ENCODE results near the gene SLC30A1.

The SLC30A1 gene

GRCh38 chr1:211526101-211526500 is 52.9 kb downstream of the SLC30A1 start:
- H2AFZ ChIP-seq (ENCODE audit: low read depth, low read length, severe bottlenecking): no peak overlapping the region
- no peak overlapping the region for H3K4me2 ChIP-seq (ENCODE audit: low read depth, low read length, poor library complexity, severe bottlenecking)
- H3K4me3 ChIP-seq (ENCODE audit: insufficient read depth, low read length, poor library complexity, severe bottlenecking): no peak overlapping the region
- H4K20me1 ChIP-seq (ENCODE audit: low read depth, low read length): no peaks in the 10 kb centered on the region
- no peak overlapping the region for H3K27ac ChIP-seq (ENCODE audit: low read depth, low read length)
- H3K36me3 ChIP-seq (ENCODE audit: low read length): no peaks in the 10 kb centered on the region
- H3K79me2 ChIP-seq (ENCODE audit: insufficient read depth, low read length): no peaks in the 10 kb centered on the region
- H3K9me2 ChIP-seq (replicated peaks; ENCODE audit: insufficient read depth, low read length): no peaks in the 10 kb centered on the region
- no peak for TF ChIP-seq CTCF (IDR thresholded peaks at IDR 0.05; ENCODE audit: insufficient read depth, low read length, poor library complexity, severe bottlenecking)
- no peak for TF ChIP-seq EZH2phosphoT487 (conservative IDR thresholded peaks at IDR 0.05; ENCODE audit: low read length)
- no peaks in the 10 kb centered on the region for H3F3A ChIP-seq (ENCODE audit: insufficient read depth)
- no peaks in the 10 kb centered on the region for H3K27me3 ChIP-seq (ENCODE audit: low read length)
- H3K9ac ChIP-seq (ENCODE audit: low read length): no peak overlapping the region
- no peaks in the 10 kb centered on the region for H3K9me3 ChIP-seq (ENCODE audit: insufficient read depth, low read length)

DNA sequence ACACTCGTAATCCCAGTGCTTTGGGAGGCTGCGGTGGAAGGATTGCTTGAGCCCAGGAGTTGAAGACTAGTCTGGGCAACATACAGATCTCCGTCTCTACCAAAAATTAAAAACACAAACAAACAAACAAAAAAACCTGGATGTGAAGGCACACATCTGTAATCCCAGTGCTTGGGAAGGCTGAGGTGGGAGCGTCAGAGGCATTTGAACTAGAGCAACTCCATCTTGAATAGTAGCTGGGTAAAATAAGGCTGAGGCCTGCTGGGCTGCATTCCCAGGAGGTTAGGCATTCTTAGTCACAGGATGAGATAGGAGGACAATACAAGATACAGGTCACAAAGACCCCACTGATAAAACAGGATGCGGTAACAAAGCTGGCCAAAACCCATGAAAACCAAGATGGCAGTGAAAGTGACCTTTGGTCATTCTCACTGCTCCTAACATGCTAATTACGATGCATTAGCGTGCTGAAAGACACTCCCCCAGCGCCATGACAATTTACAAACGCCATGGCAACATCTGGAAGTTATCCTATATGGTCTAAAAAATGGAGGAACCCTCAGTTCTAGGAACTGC is 53.8 kb downstream of the SLC30A1 start:
- Histone ChIP-seq H3K9me2 (replicated peaks; ENCODE audit: insufficient read depth, low read length) (no peaks in the 10 kb centered on the region), H3K9ac (ENCODE audit: low read length) (no peak overlapping the region), H3K4me3 (ENCODE audit: insufficient read depth, low read length, poor library complexity, severe bottlenecking) (no peak overlapping the region), H3K36me3 (ENCODE audit: low read length) (no peaks in the 10 kb centered on the region), H3K27me3 (ENCODE audit: low read length) (no peaks in the 10 kb centered on the region), H4K20me1 (ENCODE audit: low read depth, low read length) (no peaks in the 10 kb centered on the region), H2AFZ (ENCODE audit: low read depth, low read length, severe bottlenecking) (no peak overlapping the region), H3K79me2 (ENCODE audit: insufficient read depth, low read length) (no peaks in the 10 kb centered on the region), H3K4me2 (ENCODE audit: low read depth, low read length, poor library complexity, severe bottlenecking) (no peak overlapping the region), H3K27ac (ENCODE audit: low read depth, low read length) (no peak overlapping the region), H3F3A (ENCODE audit: insufficient read depth) (no peaks in the 10 kb centered on the region), H3K9me3 (ENCODE audit: insufficient read depth, low read length) (no peaks in the 10 kb centered on the region)
- TF ChIP-seq EZH2phosphoT487 (conservative IDR thresholded peaks at IDR 0.05; ENCODE audit: low read length) (no peak), CTCF (IDR thresholded peaks at IDR 0.05; ENCODE audit: insufficient read depth, low read length, poor library complexity, severe bottlenecking) (no peak)

DNA sequence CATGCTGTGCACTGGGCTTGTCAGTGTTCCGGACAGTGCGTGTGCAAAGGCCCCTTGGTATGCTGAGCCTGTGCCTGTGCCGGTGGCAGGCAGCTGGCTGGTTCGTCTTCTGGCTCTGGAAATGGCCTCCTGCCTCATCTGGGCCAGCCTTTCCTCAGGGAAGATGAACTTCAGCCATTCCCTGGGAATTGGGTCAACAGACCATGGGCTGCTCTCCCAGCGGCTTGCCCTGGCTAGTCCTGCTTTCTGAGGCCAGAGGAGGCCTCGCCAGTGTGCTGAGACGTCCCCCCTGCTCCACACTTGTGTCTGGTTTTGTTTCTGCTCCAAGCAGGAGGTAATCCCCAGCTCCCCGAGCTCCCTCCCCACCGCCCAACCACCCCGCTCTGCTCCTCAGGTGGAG is 54.4 kb downstream of the SLC30A1 start:
- no peaks in the 10 kb centered on the region for H3F3A ChIP-seq (ENCODE audit: insufficient read depth)
- H3K9ac ChIP-seq (ENCODE audit: low read length): no peak overlapping the region
- H3K27ac ChIP-seq (ENCODE audit: low read depth, low read length): no peak overlapping the region
- no peak overlapping the region for H3K4me2 ChIP-seq (ENCODE audit: low read depth, low read length, poor library complexity, severe bottlenecking)
- no peak overlapping the region for H2AFZ ChIP-seq (ENCODE audit: low read depth, low read length, severe bottlenecking)
- H3K9me3 ChIP-seq (ENCODE audit: insufficient read depth, low read length): no peaks in the 10 kb centered on the region
- H3K27me3 ChIP-seq (ENCODE audit: low read length): no peaks in the 10 kb centered on the region
- TF ChIP-seq CTCF (IDR thresholded peaks at IDR 0.05; ENCODE audit: insufficient read depth, low read length, poor library complexity, severe bottlenecking) (no peak), EZH2phosphoT487 (conservative IDR thresholded peaks at IDR 0.05; ENCODE audit: low read length) (no peak)
- H3K79me2 ChIP-seq (ENCODE audit: insufficient read depth, low read length): no peaks in the 10 kb centered on the region
- no peaks in the 10 kb centered on the region for H3K9me2 ChIP-seq (replicated peaks; ENCODE audit: insufficient read depth, low read length)
- no peaks in the 10 kb centered on the region for H3K36me3 ChIP-seq (ENCODE audit: low read length)
- H3K4me3 ChIP-seq (ENCODE audit: insufficient read depth, low read length, poor library complexity, severe bottlenecking): no peak overlapping the region
- no peaks in the 10 kb centered on the region for H4K20me1 ChIP-seq (ENCODE audit: low read depth, low read length)

All from SU-DHL-6 (cell line).